K562 (cell line): ENCODE data around the gene TMEM167B. TPM values are rescaled to one million over a fixed set of nuclear protein-coding genes. Genes with fewer than 3 reads are reported as not detected.
A peak's percentile ranks its signal among the peaks of the same experiment; 100 is the strongest.

Experiments
- CBX3 ChIP-seq, 2 experiments: IDR thresholded peaks; 1 replicate in 1 of 2; 2 replicates in 1 of 2; pipeline ENCODE4 v1.6.1; 2012; ENCODE audit warnings: inconsistent platforms in 2 of 2, low read length in 2 of 2, borderline replicate concordance in 1 of 2, control low read depth in 1 of 2
- GATAD2A ChIP-seq: fragments of 450-650 bp; IDR thresholded peaks from 2 replicates; pipeline ENCODE4 v1.6.1; 2017
- MEF2A ChIP-seq: IDR thresholded peaks from 2 replicates; pipeline ENCODE4 v1.6.1; 2011; ENCODE audit warnings: low read depth, mild to moderate bottlenecking, low read length, moderate library complexity; ENCODE audit not compliant: control insufficient read depth
- POLR2AphosphoS5 ChIP-seq: IDR thresholded peaks from 2 replicates; pipeline ENCODE4 v1.6.1; 2011; ENCODE audit warnings: mild to moderate bottlenecking, low read depth, low read length, moderate library complexity; ENCODE audit not compliant: control insufficient read depth, insufficient read depth
- SMAD4 ChIP-seq: fragments of 250-450 bp; sonication (Bioruptor Pico); conservative IDR thresholded peaks from 2 replicates; pipeline ENCODE4 v1.8.0; 2021; ENCODE audit warnings: inconsistent platforms, mild to moderate bottlenecking, moderate library complexity
- SMARCC2 ChIP-seq: fragments of 450-650 bp; IDR thresholded peaks from 2 replicates; pipeline ENCODE4 v1.6.1; 2017; ENCODE audit warnings: antibody characterized with exemption, moderate library complexity, mild to moderate bottlenecking, low read depth
- SMARCE1 ChIP-seq: fragments of 450-650 bp; IDR thresholded peaks from 2 replicates; pipeline ENCODE4 v1.7.1; 2016; ENCODE audit warnings: mild to moderate bottlenecking
- ZFP36 ChIP-seq: fragments of 150-350 bp; IDR thresholded peaks from 2 replicates; pipeline ENCODE4 v1.6.1; 2018; ENCODE audit warnings: low read length, low read depth; ENCODE audit not compliant: partially characterized antibody
- ZNF583 ChIP-seq: fragments of 250-450 bp; sonication (Bioruptor Pico); IDR thresholded peaks from 2 replicates; pipeline ENCODE4 v1.4.0; 2020
- ZNF644 ChIP-seq: fragments of 200-800 bp; sonication (Bioruptor generic); IDR thresholded peaks from 2 replicates; pipeline ENCODE4 v1.6.1; 2016; ENCODE audit warnings: low read depth, missing genetic modification characterization, missing compliant biosample characterization
- polyA plus RNA-seq, 8 experiments: library from polyadenylated mRNA; depleted of rRNA in 4 of 8; stranded (reverse) in 5 of 8; unstranded in 3 of 8; fragments of >200 nt; fragmentation: Nextera tagmentation in 2 of 8; fragmentation: Illumina TruSeq in 1 of 8; extraction: Ambion mirVana in 2 of 8; extraction: Trizol in 1 of 8; gene quantifications; 2 replicates each; pipeline versions ENCODE4 v1.2.1 to v1.2.3, GENCODE V29; 2011 to 2014; ENCODE audit warnings: inconsistent platforms in 1 of 8, missing spikeins in 1 of 8
- total RNA-seq, 7 experiments: library from RNA; depleted of rRNA in 6 of 7; stranded (reverse); fragments of >200 nt in 6 of 7; fragmentation: Illumina TruSeq in 2 of 7; extraction: Trizol in 2 of 7; gene quantifications; 2 replicates each; pipeline versions ENCODE4 v1.2.1 to v1.2.3, GENCODE V29; 2011 to 2021; ENCODE audit warnings: low replicate concordance in 1 of 7
- TF ChIP-seq, protein P1 (sequence below): sonication (generic); formaldehyde crosslinking; IDR thresholded peaks from 2 replicates; pipeline ENCODE4 v1.8.1; 2023; ENCODE audit warnings: mild to moderate bottlenecking, missing genetic modification reagents
- TF ChIP-seq, protein P2 (sequence below): fragments of 450-650 bp; IDR thresholded peaks from 2 replicates; pipeline ENCODE4 v1.6.1; 2016; ENCODE audit warnings: low read depth, mild to moderate bottlenecking, moderate library complexity
- TF ChIP-seq, protein P3 (sequence below): fragments of 200-800 bp; sonication (Bioruptor generic); IDR thresholded peaks from 2 replicates; pipeline ENCODE4 v1.6.1; 2017; ENCODE audit warnings: missing genetic modification characterization, missing compliant biosample characterization
- TF ChIP-seq, protein P4 (sequence below): conservative IDR thresholded peaks from 2 replicates; pipeline ENCODE4 v1.6.1; 2011; ENCODE audit warnings: low read depth, mild to moderate bottlenecking, low read length; ENCODE audit not compliant: control insufficient read depth

TMEM167B gene
- total and polyA plus RNA-seq, 9 of the 15 experiments (the other 6 are each of a cell fraction or from before 2014, with no cell fraction given): 17.2 to 36.4 (median 32.2) TPM

DNA sequence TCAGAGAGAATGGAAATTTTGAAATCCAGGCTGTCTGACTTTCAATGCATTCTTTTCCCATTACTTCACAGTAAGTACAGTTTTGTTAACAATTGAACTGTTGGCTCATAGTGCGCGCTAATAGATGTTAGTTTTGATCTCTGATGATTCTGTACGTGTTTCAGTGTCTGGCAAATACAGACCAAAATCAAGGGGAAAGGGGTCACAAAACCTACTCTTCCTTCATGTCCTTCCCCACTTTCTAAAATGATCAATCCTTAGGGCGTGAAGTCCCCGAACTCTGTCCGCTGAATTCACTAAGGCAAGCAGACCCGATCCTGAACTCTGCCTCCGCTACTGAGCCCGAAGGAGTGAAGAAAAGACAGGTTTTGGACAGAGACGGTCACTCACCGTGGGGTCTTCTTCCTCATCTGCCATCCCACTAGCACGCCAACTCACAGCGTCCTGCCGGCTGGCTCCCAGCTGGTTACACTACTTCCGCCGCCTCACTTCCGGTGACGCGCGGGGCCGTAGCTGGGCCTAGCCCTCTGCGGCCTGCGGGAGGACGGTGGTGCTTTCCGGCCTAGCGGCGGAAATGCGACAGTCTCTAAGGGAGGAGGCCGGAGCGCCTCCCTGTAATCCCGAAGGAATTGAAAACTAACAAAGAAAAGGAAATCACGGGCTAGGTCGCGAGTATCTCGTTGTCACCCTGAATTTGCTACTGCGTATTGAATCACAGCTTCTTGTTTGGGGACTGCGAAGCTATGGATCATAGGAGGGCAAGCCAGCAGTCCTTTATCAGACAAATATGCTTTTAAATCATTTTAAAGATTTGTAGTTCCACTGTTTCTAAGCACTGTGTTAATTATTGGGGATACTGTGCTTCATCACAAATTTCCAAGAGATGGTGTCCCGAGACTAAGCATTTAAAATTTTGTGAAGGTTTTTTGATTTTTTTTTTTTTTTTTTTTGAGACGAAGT is 14.8 kb upstream of the TMEM167B start, which contains the start of gene TAF13 (continued):
- TF ChIP-seq SMARCE1 (no peak), ZNF644 (tag) (no peak), ZNF583 (no peak), ZFP36 (peak; percentile 30), SMARCC2 (no peak; the same call in 1 of the 2 replicates), POLR2AphosphoS5 (peak; percentile 96), CBX3 (IDR thresholded peaks at IDR 0.05; ENCODE audit: borderline replicate concordance in 1 of 2, low read length in 2 of 2) (no peak), GATAD2A (no peak), SMAD4 (peak; percentile 34; the same call in 1 of the 2 replicates), MEF2A (no peak)
- TF ChIP-seq, protein P1, sequence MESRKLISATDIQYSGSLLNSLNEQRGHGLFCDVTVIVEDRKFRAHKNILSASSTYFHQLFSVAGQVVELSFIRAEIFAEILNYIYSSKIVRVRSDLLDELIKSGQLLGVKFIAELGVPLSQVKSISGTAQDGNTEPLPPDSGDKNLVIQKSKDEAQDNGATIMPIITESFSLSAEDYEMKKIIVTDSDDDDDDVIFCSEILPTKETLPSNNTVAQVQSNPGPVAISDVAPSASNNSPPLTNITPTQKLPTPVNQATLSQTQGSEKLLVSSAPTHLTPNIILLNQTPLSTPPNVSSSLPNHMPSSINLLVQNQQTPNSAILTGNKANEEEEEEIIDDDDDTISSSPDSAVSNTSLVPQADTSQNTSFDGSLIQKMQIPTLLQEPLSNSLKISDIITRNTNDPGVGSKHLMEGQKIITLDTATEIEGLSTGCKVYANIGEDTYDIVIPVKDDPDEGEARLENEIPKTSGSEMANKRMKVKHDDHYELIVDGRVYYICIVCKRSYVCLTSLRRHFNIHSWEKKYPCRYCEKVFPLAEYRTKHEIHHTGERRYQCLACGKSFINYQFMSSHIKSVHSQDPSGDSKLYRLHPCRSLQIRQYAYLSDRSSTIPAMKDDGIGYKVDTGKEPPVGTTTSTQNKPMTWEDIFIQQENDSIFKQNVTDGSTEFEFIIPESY (CRISPR knock-in tag): no peak
- TF ChIP-seq, protein P2, sequence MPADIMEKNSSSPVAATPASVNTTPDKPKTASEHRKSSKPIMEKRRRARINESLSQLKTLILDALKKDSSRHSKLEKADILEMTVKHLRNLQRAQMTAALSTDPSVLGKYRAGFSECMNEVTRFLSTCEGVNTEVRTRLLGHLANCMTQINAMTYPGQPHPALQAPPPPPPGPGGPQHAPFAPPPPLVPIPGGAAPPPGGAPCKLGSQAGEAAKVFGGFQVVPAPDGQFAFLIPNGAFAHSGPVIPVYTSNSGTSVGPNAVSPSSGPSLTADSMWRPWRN: 0 out of 2 replicates have a peak, but pooled peaks have one; percentile 9
- TF ChIP-seq, protein P3, sequence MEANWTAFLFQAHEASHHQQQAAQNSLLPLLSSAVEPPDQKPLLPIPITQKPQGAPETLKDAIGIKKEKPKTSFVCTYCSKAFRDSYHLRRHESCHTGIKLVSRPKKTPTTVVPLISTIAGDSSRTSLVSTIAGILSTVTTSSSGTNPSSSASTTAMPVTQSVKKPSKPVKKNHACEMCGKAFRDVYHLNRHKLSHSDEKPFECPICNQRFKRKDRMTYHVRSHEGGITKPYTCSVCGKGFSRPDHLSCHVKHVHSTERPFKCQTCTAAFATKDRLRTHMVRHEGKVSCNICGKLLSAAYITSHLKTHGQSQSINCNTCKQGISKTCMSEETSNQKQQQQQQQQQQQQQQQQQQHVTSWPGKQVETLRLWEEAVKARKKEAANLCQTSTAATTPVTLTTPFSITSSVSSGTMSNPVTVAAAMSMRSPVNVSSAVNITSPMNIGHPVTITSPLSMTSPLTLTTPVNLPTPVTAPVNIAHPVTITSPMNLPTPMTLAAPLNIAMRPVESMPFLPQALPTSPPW (CRISPR knock-in tag): peak; percentile 47; the same call in 1 of the 2 replicates
- TF ChIP-seq, protein P4, sequence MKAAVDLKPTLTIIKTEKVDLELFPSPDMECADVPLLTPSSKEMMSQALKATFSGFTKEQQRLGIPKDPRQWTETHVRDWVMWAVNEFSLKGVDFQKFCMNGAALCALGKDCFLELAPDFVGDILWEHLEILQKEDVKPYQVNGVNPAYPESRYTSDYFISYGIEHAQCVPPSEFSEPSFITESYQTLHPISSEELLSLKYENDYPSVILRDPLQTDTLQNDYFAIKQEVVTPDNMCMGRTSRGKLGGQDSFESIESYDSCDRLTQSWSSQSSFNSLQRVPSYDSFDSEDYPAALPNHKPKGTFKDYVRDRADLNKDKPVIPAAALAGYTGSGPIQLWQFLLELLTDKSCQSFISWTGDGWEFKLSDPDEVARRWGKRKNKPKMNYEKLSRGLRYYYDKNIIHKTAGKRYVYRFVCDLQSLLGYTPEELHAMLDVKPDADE: peak; percentile 97
- TF ChIP-seq, all 486 proteins: peak for 159
